Body of pancreas (tissue), 4 donors: ENCODE results near the gene RASSF8.

ENCODE experiments used
- POLR2A ChIP-seq, 3 donors: fragments of 450-650 bp; IDR thresholded peaks; one replicate each; pipeline ENCODE4 v1.6.1; 2016; ENCODE audit warnings: antibody characterized with exemption in 3 of 3, mild to moderate bottlenecking in 2 of 3
- TF ChIP-seq, protein P1 (sequence below), 7 experiments: fragments of 450-650 bp in 4 of 7; fragments of 200-600 bp in 3 of 7; sonication (generic) in 3 of 7; IDR thresholded peaks; one replicate each; pipeline ENCODE4 v1.5.1; 2016 to 2019; ENCODE audit warnings: antibody characterized with exemption in 7 of 7

- TF ChIP-seq, protein P1, sequence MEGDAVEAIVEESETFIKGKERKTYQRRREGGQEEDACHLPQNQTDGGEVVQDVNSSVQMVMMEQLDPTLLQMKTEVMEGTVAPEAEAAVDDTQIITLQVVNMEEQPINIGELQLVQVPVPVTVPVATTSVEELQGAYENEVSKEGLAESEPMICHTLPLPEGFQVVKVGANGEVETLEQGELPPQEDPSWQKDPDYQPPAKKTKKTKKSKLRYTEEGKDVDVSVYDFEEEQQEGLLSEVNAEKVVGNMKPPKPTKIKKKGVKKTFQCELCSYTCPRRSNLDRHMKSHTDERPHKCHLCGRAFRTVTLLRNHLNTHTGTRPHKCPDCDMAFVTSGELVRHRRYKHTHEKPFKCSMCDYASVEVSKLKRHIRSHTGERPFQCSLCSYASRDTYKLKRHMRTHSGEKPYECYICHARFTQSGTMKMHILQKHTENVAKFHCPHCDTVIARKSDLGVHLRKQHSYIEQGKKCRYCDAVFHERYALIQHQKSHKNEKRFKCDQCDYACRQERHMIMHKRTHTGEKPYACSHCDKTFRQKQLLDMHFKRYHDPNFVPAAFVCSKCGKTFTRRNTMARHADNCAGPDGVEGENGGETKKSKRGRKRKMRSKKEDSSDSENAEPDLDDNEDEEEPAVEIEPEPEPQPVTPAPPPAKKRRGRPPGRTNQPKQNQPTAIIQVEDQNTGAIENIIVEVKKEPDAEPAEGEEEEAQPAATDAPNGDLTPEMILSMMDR (IDR thresholded peaks at IDR 0.05): no peak
- no peak for TF ChIP-seq POLR2A (IDR thresholded peaks at IDR 0.05)
These were observed 144.5 kb downstream of the RASSF8 start for GRCh38 chr12:26102953-26103352.
